ENCODE results near the gene WFDC1. TPM values are rescaled to one million over a fixed set of nuclear protein-coding genes. Genes with fewer than 3 reads are reported as not detected.
A peak's percentile ranks its signal among the peaks of the same experiment; 100 is the strongest.

Gene WFDC1
- total RNA-seq (2014; rRNA removed; shearing (Covaris generic)): 0.43 and 0.49 TPM in 2 replicates

- H3K4me3 ChIP-seq: peak within 1 kb of the TSS; percentile 31
- H3K27me3 ChIP-seq: no peaks in the 10 kb centered on the region
- peaks cover 2% of the 10 kb centered on the region; the same call in 1 of the 2 replicates for H3K4me1 ChIP-seq
- DNase-seq: peak in 1 of 2 experiments; percentile 29
- H3K27ac ChIP-seq: no peak within 1 kb of the TSS
- H3K9me3 ChIP-seq (replicated peaks): no peaks in the 10 kb centered on the region
- H3K36me3 ChIP-seq: no peaks in the 10 kb centered on the region
Measured at GRCh38 chr16:84294531-84295142, at the start of gene WFDC1. WFDC1 (plus strand) TSS chr16:84294878; CDS start chr16:84294972, 94 bp downstream.

- Histone ChIP-seq H3K4me1 (peaks cover 27% of the 10 kb centered on the region), H3K4me3 (no peak overlapping the region), H3K36me3 (no peaks in the 10 kb centered on the region), H3K9me3 (replicated peaks) (no peaks in the 10 kb centered on the region), H3K27me3 (no peaks in the 10 kb centered on the region), H3K27ac (peak overlapping the region; percentile 88)
- DNase-seq: peak; percentile 50 to 73
Measured at GRCh38 chr16:84245956-84246678, 48.6 kb upstream of the WFDC1 start.

DNA sequence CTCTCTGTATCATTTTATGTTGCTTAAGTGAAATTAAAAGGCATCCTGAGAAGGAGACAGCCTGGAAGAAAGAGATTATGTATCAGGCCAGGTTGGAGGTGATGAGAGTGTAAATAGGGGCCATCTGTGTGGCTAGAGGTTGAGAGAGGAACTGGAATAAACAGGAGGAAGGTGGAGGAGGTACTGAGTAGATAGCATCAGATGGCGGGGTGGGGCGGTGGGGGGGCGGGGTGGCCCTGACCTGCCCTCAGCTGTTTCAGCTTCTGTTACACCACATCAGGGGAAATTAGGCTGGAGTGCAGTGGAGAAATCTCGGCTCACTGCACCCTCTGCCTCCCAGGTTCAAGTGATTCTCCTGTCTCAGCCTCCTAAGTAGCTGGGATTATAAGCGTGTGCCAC, 48.0 kb upstream of the WFDC1 start:
- Histone ChIP-seq H3K27me3 (no peaks in the 10 kb centered on the region), H3K4me3 (no peak overlapping the region), H3K36me3 (no peaks in the 10 kb centered on the region), H3K27ac (peak overlapping the region; percentile 88), H3K4me1 (peaks cover 23% of the 10 kb centered on the region), H3K9me3 (replicated peaks) (no peaks in the 10 kb centered on the region)
- peak; percentile 37 to 73 for DNase-seq

DNA sequence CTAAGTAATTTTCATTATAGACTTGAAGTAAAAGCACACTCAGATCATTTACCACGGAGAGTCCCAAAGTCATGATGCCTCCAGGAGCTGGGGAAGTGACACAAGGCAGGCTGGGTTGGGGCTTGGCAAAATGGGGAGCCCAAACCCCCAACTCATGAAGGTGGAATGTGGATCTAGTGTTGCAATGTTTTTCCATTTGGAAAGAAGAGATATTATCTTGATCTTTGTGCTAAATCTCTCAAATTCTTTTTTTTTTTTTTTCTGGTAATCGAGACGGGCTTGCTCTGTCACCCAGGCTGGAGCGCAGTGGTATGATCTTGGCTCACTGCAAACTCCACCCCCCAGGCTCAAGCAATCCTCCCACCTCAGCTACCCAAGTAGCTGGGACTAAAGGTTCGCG, 47.3 kb upstream of the WFDC1 start:
- H3K4me3 ChIP-seq: no peak overlapping the region
- H3K4me1 ChIP-seq: peaks cover 21% of the 10 kb centered on the region
- H3K27me3 ChIP-seq: no peaks in the 10 kb centered on the region
- peak overlapping the region; percentile 88 for H3K27ac ChIP-seq
- no peaks in the 10 kb centered on the region for H3K36me3 ChIP-seq
- H3K9me3 ChIP-seq (replicated peaks): no peaks in the 10 kb centered on the region
- DNase-seq: no peak

GRCh38 chr16:84247844-84248243, 46.8 kb upstream of the WFDC1 start:
- DNase-seq: no peak
- no peaks in the 10 kb centered on the region for H3K27me3 ChIP-seq
- H3K4me1 ChIP-seq: peaks cover 21% of the 10 kb centered on the region
- no peaks in the 10 kb centered on the region for H3K36me3 ChIP-seq
- H3K4me3 ChIP-seq: no peak overlapping the region
- H3K27ac ChIP-seq: peak overlapping the region; percentile 88
- H3K9me3 ChIP-seq (replicated peaks): no peaks in the 10 kb centered on the region

GRCh38 chr16:84252184-84252583, 42.5 kb upstream of the WFDC1 start:
- no peak for DNase-seq
- Histone ChIP-seq H3K9me3 (replicated peaks) (no peaks in the 10 kb centered on the region), H3K27me3 (no peaks in the 10 kb centered on the region)

DNA sequence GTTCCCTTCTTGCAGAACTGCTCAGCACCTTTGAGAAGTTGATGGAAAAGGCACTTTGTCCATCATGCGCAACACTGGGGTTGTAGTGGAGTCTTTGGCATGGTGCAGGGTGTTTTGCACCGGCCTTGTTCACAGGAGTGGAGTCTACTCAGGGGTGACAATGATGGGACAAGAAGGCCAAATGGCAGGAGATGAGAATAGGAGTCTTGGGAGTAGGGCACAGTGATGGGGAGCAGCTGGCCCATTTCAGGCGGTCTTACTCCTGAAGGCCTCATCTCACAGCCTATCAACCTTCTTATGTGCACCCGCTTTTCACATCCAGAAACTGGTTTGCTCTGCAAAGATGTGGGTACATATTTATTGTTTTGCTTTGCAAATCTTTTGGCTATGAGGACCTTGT, 41.5 kb upstream of the WFDC1 start:
- no peak overlapping the region for H3K4me3 ChIP-seq
- no peaks in the 10 kb centered on the region for H3K36me3 ChIP-seq
- H3K4me1 ChIP-seq: 0 out of 2 replicates have a peak, but pooled peaks cover under 1% of the 10 kb centered on the region
- no peaks in the 10 kb centered on the region for H3K9me3 ChIP-seq (replicated peaks)
- no peaks in the 10 kb centered on the region for H3K27me3 ChIP-seq
- no peak for DNase-seq
- no peak overlapping the region for H3K27ac ChIP-seq

More at GRCh38 chr16:84252184-84252583, 42.5 kb upstream of the WFDC1 start:
- Histone ChIP-seq H3K36me3 (no peaks in the 10 kb centered on the region), H3K27ac (no peak overlapping the region), H3K4me1 (peaks cover 8% of the 10 kb centered on the region), H3K4me3 (no peak overlapping the region)

- DNase-seq: no peak
Measured at GRCh38 chr16:84254062-84254461, 40.6 kb upstream of the WFDC1 start.

GRCh38 chr16:84255050-84255810, 39.4 kb upstream of the WFDC1 start:
- no peak overlapping the region for H3K4me3 ChIP-seq
- H3K27me3 ChIP-seq: no peaks in the 10 kb centered on the region
- H3K9me3 ChIP-seq (replicated peaks): no peaks in the 10 kb centered on the region
- DNase-seq: no peak
- no peak overlapping the region for H3K27ac ChIP-seq
- no peaks in the 10 kb centered on the region for H3K4me1 ChIP-seq
- no peaks in the 10 kb centered on the region for H3K36me3 ChIP-seq

More at GRCh38 chr16:84254062-84254461, 40.6 kb upstream of the WFDC1 start:
- Histone ChIP-seq H3K4me1 (no peaks in the 10 kb centered on the region), H3K36me3 (no peaks in the 10 kb centered on the region), H3K27me3 (no peaks in the 10 kb centered on the region), H3K9me3 (replicated peaks) (no peaks in the 10 kb centered on the region), H3K27ac (no peak overlapping the region), H3K4me3 (no peak overlapping the region)

GRCh38 chr16:84258266-84258665, 36.4 kb upstream of the WFDC1 start:
- Histone ChIP-seq H3K27me3 (no peaks in the 10 kb centered on the region), H3K36me3 (no peaks in the 10 kb centered on the region), H3K9me3 (replicated peaks) (no peaks in the 10 kb centered on the region), H3K4me3 (no peak overlapping the region), H3K27ac (no peak overlapping the region), H3K4me1 (no peaks in the 10 kb centered on the region)
- no peak for DNase-seq

DNA sequence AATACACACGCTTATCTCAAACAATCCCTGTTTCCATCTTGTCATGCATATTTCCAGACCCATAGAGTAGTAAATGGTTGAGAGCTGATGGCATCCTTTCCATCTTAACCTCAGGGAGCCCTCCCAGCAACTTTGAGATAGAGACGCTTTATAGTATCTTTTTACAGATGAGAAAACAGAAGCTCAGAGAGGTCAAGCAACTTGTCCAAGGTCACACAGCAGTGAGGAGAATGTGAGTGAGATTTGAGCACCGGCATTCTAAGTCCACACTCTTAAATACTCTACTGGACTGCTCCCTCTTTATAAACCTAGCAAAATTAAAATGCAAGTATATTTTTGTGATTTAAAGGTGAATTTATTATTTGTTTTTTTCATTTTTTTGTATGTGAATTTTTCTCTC, 35.0 kb upstream of the WFDC1 start:
- Histone ChIP-seq H3K4me1 (no peaks in the 10 kb centered on the region), H3K27ac (no peak overlapping the region), H3K27me3 (no peaks in the 10 kb centered on the region), H3K36me3 (no peaks in the 10 kb centered on the region), H3K4me3 (no peak overlapping the region), H3K9me3 (replicated peaks) (no peaks in the 10 kb centered on the region)
- no peak for DNase-seq

GRCh38 chr16:84260766-84261554, 33.7 kb upstream of the WFDC1 start:
- Histone ChIP-seq H3K36me3 (no peaks in the 10 kb centered on the region), H3K9me3 (replicated peaks) (no peaks in the 10 kb centered on the region), H3K27ac (no peak overlapping the region), H3K4me1 (no peaks in the 10 kb centered on the region), H3K4me3 (no peak overlapping the region), H3K27me3 (no peaks in the 10 kb centered on the region)
- no peak for DNase-seq

DNA sequence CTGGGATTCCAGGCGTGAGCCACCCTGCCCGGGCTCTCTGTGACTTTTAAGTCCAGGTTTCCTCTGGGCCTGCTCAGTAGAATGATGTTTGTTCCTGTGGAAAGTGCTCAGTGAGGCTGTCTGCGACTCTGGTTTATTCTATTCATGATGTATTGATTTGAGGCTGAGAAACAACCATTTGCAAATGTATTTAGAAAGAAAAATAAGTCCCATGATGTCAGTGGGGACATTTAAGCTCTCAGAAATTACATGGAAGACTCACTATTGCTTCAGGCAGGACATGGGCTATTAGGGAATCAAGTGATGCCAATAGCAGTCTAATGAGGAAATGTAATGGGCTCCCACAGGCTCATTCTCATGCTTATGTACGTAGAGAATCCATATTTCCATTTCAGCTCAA, 32.6 kb upstream of the WFDC1 start:
- H3K9me3 ChIP-seq (replicated peaks): no peaks in the 10 kb centered on the region
- H3K4me1 ChIP-seq: no peaks in the 10 kb centered on the region
- H3K27me3 ChIP-seq: no peaks in the 10 kb centered on the region
- no peaks in the 10 kb centered on the region for H3K36me3 ChIP-seq
- H3K4me3 ChIP-seq: no peak overlapping the region
- no peak for DNase-seq
- no peak overlapping the region for H3K27ac ChIP-seq

DNA sequence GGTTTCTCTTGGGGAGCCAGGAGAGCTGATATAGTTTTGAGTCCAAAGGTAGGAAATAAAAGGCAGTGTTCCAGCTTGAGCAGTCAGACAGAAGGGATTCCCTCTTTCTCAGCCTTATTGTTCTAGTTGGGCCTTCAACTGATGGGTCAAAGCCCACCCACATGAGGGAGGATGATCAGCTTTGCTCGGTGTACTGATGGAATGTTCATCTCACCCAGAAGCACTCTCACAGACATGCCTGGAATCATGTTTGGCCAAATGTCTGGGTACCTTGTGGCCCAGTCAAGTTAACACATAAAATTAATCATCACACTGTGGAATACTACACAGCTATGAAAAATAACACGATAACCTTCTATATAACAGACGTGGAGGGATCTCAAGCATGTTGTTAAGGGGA, 31.7 kb upstream of the WFDC1 start:
- no peak overlapping the region for H3K27ac ChIP-seq
- H3K36me3 ChIP-seq: no peaks in the 10 kb centered on the region
- H3K4me3 ChIP-seq: no peak overlapping the region
- no peaks in the 10 kb centered on the region for H3K9me3 ChIP-seq (replicated peaks)
- no peaks in the 10 kb centered on the region for H3K4me1 ChIP-seq
- no peaks in the 10 kb centered on the region for H3K27me3 ChIP-seq
- DNase-seq: no peak

Data from SJCRH30 (cell line).